Measurements from ENCODE around the gene TFAP2D. TPM values are rescaled to one million over a fixed set of nuclear protein-coding genes. Genes with fewer than 3 reads are reported as not detected.

Gene TFAP2D
- total and polyA plus RNA-seq, 2 of the 4 experiments (the other 2 are of a cell fraction): not detected

DNA sequence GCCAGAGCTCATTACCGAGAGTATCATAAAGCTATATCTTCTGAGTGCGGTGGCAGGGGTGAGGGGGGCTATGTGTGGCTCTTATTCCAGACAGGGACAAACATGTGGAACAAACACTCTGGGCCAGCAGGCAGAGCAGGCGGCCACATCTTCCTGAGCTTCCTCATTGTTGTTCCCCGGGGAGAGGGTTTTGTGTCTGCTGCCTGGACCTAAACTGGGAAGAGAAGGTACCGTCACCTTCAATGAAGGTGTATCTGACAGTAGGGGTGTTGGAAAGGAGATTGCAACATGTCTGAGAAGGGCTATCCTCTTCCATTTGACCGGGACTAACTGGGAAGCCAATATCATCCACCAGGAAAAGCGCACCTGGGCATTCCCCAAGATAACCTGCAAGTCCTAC lies 1.6 kb upstream of the TFAP2D start:
- no peak overlapping the region for H4K8ac ChIP-seq (ENCODE audit: low read depth in 2 of 2, low read length in 2 of 2)
- no peak overlapping the region for H3K4ac ChIP-seq (ENCODE audit: low read depth, low read length)
- peaks cover 11% of the 10 kb centered on the region for H3K27me3 ChIP-seq (ENCODE audit: control insufficient read depth, insufficient read depth, low read length)
- TF ChIP-seq FOS (IDR thresholded peaks at IDR 0.05; ENCODE audit: low read depth, low read length): no peak
- no peak for TF ChIP-seq RCOR1 (IDR thresholded peaks at IDR 0.05; ENCODE audit: insufficient replicate concordance, low read length)
- TF ChIP-seq BHLHE40 (IDR thresholded peaks at IDR 0.05; ENCODE audit: low read depth, low read length): no peak
- TF ChIP-seq POLR2A (IDR thresholded peaks at IDR 0.05; ENCODE audit: low read depth, low read length): no peak
- no peak for TF ChIP-seq MAZ (IDR thresholded peaks at IDR 0.05; ENCODE audit: borderline replicate concordance, low read depth, low read length)
- TF ChIP-seq, protein P1, sequence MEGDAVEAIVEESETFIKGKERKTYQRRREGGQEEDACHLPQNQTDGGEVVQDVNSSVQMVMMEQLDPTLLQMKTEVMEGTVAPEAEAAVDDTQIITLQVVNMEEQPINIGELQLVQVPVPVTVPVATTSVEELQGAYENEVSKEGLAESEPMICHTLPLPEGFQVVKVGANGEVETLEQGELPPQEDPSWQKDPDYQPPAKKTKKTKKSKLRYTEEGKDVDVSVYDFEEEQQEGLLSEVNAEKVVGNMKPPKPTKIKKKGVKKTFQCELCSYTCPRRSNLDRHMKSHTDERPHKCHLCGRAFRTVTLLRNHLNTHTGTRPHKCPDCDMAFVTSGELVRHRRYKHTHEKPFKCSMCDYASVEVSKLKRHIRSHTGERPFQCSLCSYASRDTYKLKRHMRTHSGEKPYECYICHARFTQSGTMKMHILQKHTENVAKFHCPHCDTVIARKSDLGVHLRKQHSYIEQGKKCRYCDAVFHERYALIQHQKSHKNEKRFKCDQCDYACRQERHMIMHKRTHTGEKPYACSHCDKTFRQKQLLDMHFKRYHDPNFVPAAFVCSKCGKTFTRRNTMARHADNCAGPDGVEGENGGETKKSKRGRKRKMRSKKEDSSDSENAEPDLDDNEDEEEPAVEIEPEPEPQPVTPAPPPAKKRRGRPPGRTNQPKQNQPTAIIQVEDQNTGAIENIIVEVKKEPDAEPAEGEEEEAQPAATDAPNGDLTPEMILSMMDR (conservative IDR thresholded peaks at IDR 0.05; ENCODE audit: low read depth, low read length): no peak
- no peak for TF ChIP-seq SMC3 (IDR thresholded peaks at IDR 0.05; ENCODE audit: low read depth, low read length)
- no peak for TF ChIP-seq NFE2L2 (IDR thresholded peaks at IDR 0.05; ENCODE audit: low read depth, low read length)
- no peak for TF ChIP-seq RAD21 (IDR thresholded peaks at IDR 0.05; ENCODE audit: low read length)
- TF ChIP-seq MAFK (IDR thresholded peaks at IDR 0.05; ENCODE audit: low read depth, low read length): no peak
- TF ChIP-seq CHD1 (IDR thresholded peaks at IDR 0.05; ENCODE audit: low read depth, low read length): no peak
- no peak for TF ChIP-seq USF2 (IDR thresholded peaks at IDR 0.05; ENCODE audit: low read depth, low read length)
- TF ChIP-seq RFX5 (IDR thresholded peaks at IDR 0.05; ENCODE audit: low read depth, low read length): no peak
- no peak for TF ChIP-seq ELK1 (IDR thresholded peaks at IDR 0.05; ENCODE audit: borderline replicate concordance, low read depth, low read length)
- no peak for TF ChIP-seq MXI1 (IDR thresholded peaks at IDR 0.05; ENCODE audit: borderline replicate concordance, low read depth, low read length)
- TF ChIP-seq CEBPB (IDR thresholded peaks at IDR 0.05; ENCODE audit: low read depth, low read length): no peak
- H3K56ac ChIP-seq (ENCODE audit: extremely low read depth, insufficient read depth, low read length): no peak overlapping the region
- in situ Hi-C loops (cut with MboI; ENCODE audit: low sequenced_read_pairs): no loop called here
- no peak overlapping the region for H3K18ac ChIP-seq (ENCODE audit: low read depth, low read length)
- DNase-seq (no peak), ATAC-seq (ENCODE audit: low read depth) (no peak)
- H3K23ac ChIP-seq (ENCODE audit: low read depth, low read length): no peak overlapping the region
- no peak overlapping the region for H2AK5ac ChIP-seq (ENCODE audit: low read depth, low read length)
- H3K14ac ChIP-seq (replicated peaks; ENCODE audit: low read depth, low read length): no peak overlapping the region
- no peak overlapping the region for H4K5ac ChIP-seq (ENCODE audit: low read depth, low read length)
- no peak overlapping the region for H3K27ac ChIP-seq (ENCODE audit: insufficient read depth, low read length)
- no peaks in the 10 kb centered on the region for H3K9me1 ChIP-seq (ENCODE audit: insufficient read depth, low read length)
- H3K4me3 ChIP-seq (ENCODE audit: insufficient read depth, low read depth, low read length): no peak overlapping the region
- dilution Hi-C loops (cut with HindIII; ENCODE audit: low sequenced_read_pairs, unreplicated experiment): no loop called here
- H4K20me1 ChIP-seq (ENCODE audit: insufficient read depth, low read length): no peaks in the 10 kb centered on the region
- no peaks in the 10 kb centered on the region for H3K36me3 ChIP-seq (ENCODE audit: control insufficient read depth, insufficient read depth, low read length)
- ChIA-PET POLR2A (ENCODE audit: unreplicated experiment) (no interaction called here), CTCF (no interaction called here)
- H3K9ac ChIP-seq (ENCODE audit: low read depth, low read length): no peak overlapping the region
- BruUV-seq (replicated peaks): no TSS peak
- H2AFZ ChIP-seq (replicated peaks; ENCODE audit: low read length, poor library complexity): no peak overlapping the region
- H2BK5ac ChIP-seq (ENCODE audit: low read depth, low read length, poor library complexity, severe bottlenecking): no peak overlapping the region
- no peak overlapping the region for H4K91ac ChIP-seq (ENCODE audit: insufficient read depth, low read depth, low read length)
- no peaks in the 10 kb centered on the region for H3K4me1 ChIP-seq (ENCODE audit: control insufficient read depth, insufficient read depth, low read length)
- H3K4me2 ChIP-seq (ENCODE audit: low read depth, low read length): no peak overlapping the region
- no peak overlapping the region for H2BK20ac ChIP-seq (ENCODE audit: low read depth, low read length)
- H2BK120ac ChIP-seq (ENCODE audit: low read depth, low read length): no peak overlapping the region
- no peak overlapping the region for H2AK9ac ChIP-seq (replicated peaks; ENCODE audit: low read depth, low read length, poor library complexity)
- intact Hi-C loops (cut with micrococcal nuclease): no loop called here
- no peak overlapping the region for H2BK15ac ChIP-seq (ENCODE audit: low read depth, low read length)
- H3K79me1 ChIP-seq (ENCODE audit: low read depth in 1 of 2, low read length in 2 of 2): no peaks in the 10 kb centered on the region
- H3K9me3 ChIP-seq (ENCODE audit: control insufficient read depth, insufficient read depth, low read length): no peaks in the 10 kb centered on the region
- 20% methylated on average over 1 of the region's 7 CpGs; no CpG with 5 or more reads in 1 of the 2 experiments for WGBS, 2 experiments (ENCODE audit: extremely low coverage in 2 of 2, insufficient read length in 1 of 2)
